ENCODE measurements around the gene CCDC15.

Gene CCDC15

GRCh38 chr11:125062218-125062930 is 108.4 kb downstream of the CCDC15 start:
- no peaks in the 10 kb centered on the region for H3K27me3 ChIP-seq (replicated peaks; ENCODE audit: insufficient read depth, low read length)
- H3K9me2 ChIP-seq (replicated peaks; ENCODE audit: insufficient read depth, low read length) = no peaks in the 10 kb centered on the region
- H3K27ac ChIP-seq (ENCODE audit: low read length) = peak overlapping the region; percentile 11; the same call in 1 of the 2 replicates
- no peak for DNase-seq
- H4K20me1 ChIP-seq (ENCODE audit: insufficient read depth, low read length) = no peaks in the 10 kb centered on the region
- no peaks in the 10 kb centered on the region for H3K4me1 ChIP-seq (ENCODE audit: low read length)
- H3K9me3 ChIP-seq (replicated peaks; ENCODE audit: insufficient read depth, low read length) = no peaks in the 10 kb centered on the region
- 0 out of 2 replicates have a peak, but pooled peaks cover 3% of the 10 kb centered on the region for H3F3A ChIP-seq (ENCODE audit: insufficient read depth, low read length)
- TF ChIP-seq EZH2phosphoT487 (IDR thresholded peaks at IDR 0.05; ENCODE audit: low read length) (no peak), CTCF (IDR thresholded peaks at IDR 0.05; ENCODE audit: low read length) (no peak), EZH2 (optimal IDR thresholded peaks at IDR 0.05; ENCODE audit: low read depth, low read length) (no peak)
- H3K9ac ChIP-seq (ENCODE audit: low read length) = peak overlapping the region; percentile 57; the same call in 1 of the 2 replicates
- H3K36me3 ChIP-seq (replicated peaks; ENCODE audit: insufficient read depth, low read length) = no peaks in the 10 kb centered on the region
- no peaks in the 10 kb centered on the region for H3K79me2 ChIP-seq (ENCODE audit: low read length)
- H2AFZ ChIP-seq (ENCODE audit: low read length) = peak overlapping the region; percentile 73
- H3K4me3 ChIP-seq (ENCODE audit: low read length) = peak overlapping the region; percentile 65
- peak overlapping the region; percentile 89; the same call in 1 of the 2 replicates for H3K4me2 ChIP-seq (ENCODE audit: low read depth, low read length)

GRCh38 chr11:125062931-125063428 is 109.0 kb downstream of the CCDC15 start, which contains the start of gene SLC37A2:
TSS of gene SLC37A2 (plus strand) at chr11:125063305. CDS start at chr11:125063368, 63 bp downstream.
- TF ChIP-seq CTCF (IDR thresholded peaks at IDR 0.05; ENCODE audit: low read length) (peak; percentile 16; the same call in 1 of the 2 replicates), EZH2 (optimal IDR thresholded peaks at IDR 0.05; ENCODE audit: low read depth, low read length) (no peak)
- peak within 1 kb of the TSS; percentile 65 for H3K4me3 ChIP-seq (ENCODE audit: low read length)
- H2AFZ ChIP-seq (ENCODE audit: low read length) = peak within 1 kb of the TSS; percentile 73
- peak within 1 kb of the TSS; percentile 57 for H3K9ac ChIP-seq (ENCODE audit: low read length)
- 0 out of 2 replicates have a peak, but pooled peaks cover 3% of the 10 kb centered on the region for H3F3A ChIP-seq (ENCODE audit: insufficient read depth, low read length)
- no peaks in the 10 kb centered on the region for H3K9me3 ChIP-seq (replicated peaks; ENCODE audit: insufficient read depth, low read length)
- no peaks in the 10 kb centered on the region for H3K9me2 ChIP-seq (replicated peaks; ENCODE audit: insufficient read depth, low read length)
- H3K4me1 ChIP-seq (ENCODE audit: low read length) = no peaks in the 10 kb centered on the region
- peak; percentile 78 for DNase-seq
- no peaks in the 10 kb centered on the region for H3K27me3 ChIP-seq (replicated peaks; ENCODE audit: insufficient read depth, low read length)
- H4K20me1 ChIP-seq (ENCODE audit: insufficient read depth, low read length) = no peaks in the 10 kb centered on the region
- peak within 1 kb of the TSS; percentile 11; the same call in 1 of the 2 replicates for H3K27ac ChIP-seq (ENCODE audit: low read length)
- H3K4me2 ChIP-seq (ENCODE audit: low read depth, low read length) = peak within 1 kb of the TSS; percentile 89; the same call in 1 of the 2 replicates
- no peaks in the 10 kb centered on the region for H3K79me2 ChIP-seq (ENCODE audit: low read length)
- H3K36me3 ChIP-seq (replicated peaks; ENCODE audit: insufficient read depth, low read length) = no peaks in the 10 kb centered on the region

- Histone ChIP-seq H3K9me2 (replicated peaks; ENCODE audit: insufficient read depth, low read length) (no peaks in the 10 kb centered on the region), H3K9ac (ENCODE audit: low read length) (peak overlapping the region; percentile 57), H3K9me3 (replicated peaks; ENCODE audit: insufficient read depth, low read length) (no peaks in the 10 kb centered on the region), H3K4me3 (ENCODE audit: low read length) (peak overlapping the region; percentile 65), H3K79me2 (ENCODE audit: low read length) (no peaks in the 10 kb centered on the region), H4K20me1 (ENCODE audit: insufficient read depth, low read length) (no peaks in the 10 kb centered on the region), H3K4me1 (ENCODE audit: low read length) (no peaks in the 10 kb centered on the region), H3K27ac (ENCODE audit: low read length) (peak overlapping the region; percentile 11; the same call in 1 of the 2 replicates), H3K4me2 (ENCODE audit: low read depth, low read length) (peak overlapping the region; percentile 89; the same call in 1 of the 2 replicates), H2AFZ (ENCODE audit: low read length) (peak overlapping the region; percentile 73), H3F3A (ENCODE audit: insufficient read depth, low read length) (0 out of 2 replicates have a peak, but pooled peaks cover 3% of the 10 kb centered on the region), H3K27me3 (replicated peaks; ENCODE audit: insufficient read depth, low read length) (no peaks in the 10 kb centered on the region), H3K36me3 (replicated peaks; ENCODE audit: insufficient read depth, low read length) (no peaks in the 10 kb centered on the region)
- no peak for DNase-seq
- TF ChIP-seq EZH2phosphoT487 (IDR thresholded peaks at IDR 0.05; ENCODE audit: low read length) (no peak), CTCF (IDR thresholded peaks at IDR 0.05; ENCODE audit: low read length) (no peak), EZH2 (optimal IDR thresholded peaks at IDR 0.05; ENCODE audit: low read depth, low read length) (no peak)
Measured at GRCh38 chr11:125063429-125064043, 109.5 kb downstream of the CCDC15 start.
